ENCODE data around the gene ECM2. TPM values are rescaled to one million over a fixed set of nuclear protein-coding genes. Genes with fewer than 3 reads are reported as not detected.
"Not testable (repeated sequence)": the region's sequence is repeated elsewhere in the genome, so short reads cannot be mapped to it uniquely, and the experiment has no call there.

ECM2 gene
- not detected for total RNA-seq

- Mint-ChIP-seq H3K4me1 (ENCODE audit: low read depth in 2 of 2) (peaks cover 0 to 4% of the 10 kb centered on the region in 2 donors), H3K4me3 (no peak within 1 kb of the TSS), H3K36me3 (peaks cover 5% of the 10 kb centered on the region), H3K27ac (no peak within 1 kb of the TSS), H3K27me3 (no peaks in the 10 kb centered on the region), H3K9me3 (no peaks in the 10 kb centered on the region)
- no peak for ATAC-seq
- DNase-seq (ENCODE audit: low spot score) = no peak
Measured at GRCh38 chr9:92535940-92536850, at the start of gene ECM2. Gene ECM2 (minus strand): TSS chr9:92535990. CDS start chr9:92522866, 13,124 bp downstream.

GRCh38 chr9:92576175-92576574 lies 40.4 kb upstream of the ECM2 start:
- ATAC-seq = no peak
- H3K27ac Mint-ChIP-seq = no peak overlapping the region
- H3K9me3 Mint-ChIP-seq = no peaks in the 10 kb centered on the region
- H3K36me3 Mint-ChIP-seq = peaks cover 9% of the 10 kb centered on the region
- H3K4me1 Mint-ChIP-seq (ENCODE audit: low read depth in 2 of 2) = peaks cover 0 to 3% of the 10 kb centered on the region in 2 donors
- no peak overlapping the region for H3K4me3 Mint-ChIP-seq
- H3K27me3 Mint-ChIP-seq = no peaks in the 10 kb centered on the region
- DNase-seq (ENCODE audit: low spot score) = no peak

GRCh38 chr9:92573612-92574011 lies 37.8 kb upstream of the ECM2 start:
- not testable (repeated sequence) for ATAC-seq; H3K4me1 Mint-ChIP-seq (ENCODE audit: low read depth in 2 of 2); H3K27ac Mint-ChIP-seq; H3K4me3 Mint-ChIP-seq; H3K27me3 Mint-ChIP-seq; DNase-seq (ENCODE audit: low spot score); H3K9me3 Mint-ChIP-seq
- H3K36me3 Mint-ChIP-seq = peaks cover 10% of the 10 kb centered on the region

DNA sequence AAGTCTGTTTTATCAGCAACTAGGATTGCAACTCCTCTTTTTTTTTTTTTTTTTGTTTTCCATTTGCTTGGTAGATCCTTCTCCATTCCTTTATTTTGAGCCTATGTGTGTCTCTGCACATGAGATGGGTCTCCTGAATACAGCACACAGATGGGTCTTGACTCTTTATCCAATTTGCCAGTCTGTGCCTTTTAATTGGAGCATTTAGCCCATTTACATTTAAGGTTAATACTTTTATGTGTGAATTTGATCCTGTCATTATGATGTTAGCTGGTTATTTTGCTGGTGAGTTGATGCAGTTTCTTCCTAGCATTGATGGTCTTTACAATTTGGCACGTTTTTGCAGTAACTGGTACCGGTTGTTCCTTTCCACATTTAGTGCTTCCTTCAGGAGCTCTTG lies 36.1 kb upstream of the ECM2 start:
- H3K27ac Mint-ChIP-seq; H3K27me3 Mint-ChIP-seq; H3K4me1 Mint-ChIP-seq (ENCODE audit: low read depth in 2 of 2); DNase-seq (ENCODE audit: low spot score); ATAC-seq; H3K4me3 Mint-ChIP-seq; H3K9me3 Mint-ChIP-seq: not testable (repeated sequence)
- peaks cover 10% of the 10 kb centered on the region for H3K36me3 Mint-ChIP-seq

GRCh38 chr9:92564982-92565381 lies 29.2 kb upstream of the ECM2 start:
- Mint-ChIP-seq H3K4me3 (no peak overlapping the region), H3K27me3 (no peaks in the 10 kb centered on the region), H3K36me3 (peaks cover 8% of the 10 kb centered on the region), H3K4me1 (ENCODE audit: low read depth in 2 of 2) (peaks cover 2 to 4% of the 10 kb centered on the region in 2 donors), H3K9me3 (no peaks in the 10 kb centered on the region), H3K27ac (no peak overlapping the region)
- ATAC-seq = no peak
- DNase-seq (ENCODE audit: low spot score) = no peak

- Mint-ChIP-seq H3K4me3 (no peak overlapping the region), H3K27me3 (no peaks in the 10 kb centered on the region), H3K27ac (no peak overlapping the region), H3K36me3 (peaks cover 8% of the 10 kb centered on the region), H3K9me3 (no peaks in the 10 kb centered on the region), H3K4me1 (ENCODE audit: low read depth in 2 of 2) (peaks cover 2 to 4% of the 10 kb centered on the region in 2 donors)
- ATAC-seq (no peak), DNase-seq (ENCODE audit: low spot score) (no peak)
Measured at GRCh38 chr9:92564504-92564903, 28.7 kb upstream of the ECM2 start.

DNA sequence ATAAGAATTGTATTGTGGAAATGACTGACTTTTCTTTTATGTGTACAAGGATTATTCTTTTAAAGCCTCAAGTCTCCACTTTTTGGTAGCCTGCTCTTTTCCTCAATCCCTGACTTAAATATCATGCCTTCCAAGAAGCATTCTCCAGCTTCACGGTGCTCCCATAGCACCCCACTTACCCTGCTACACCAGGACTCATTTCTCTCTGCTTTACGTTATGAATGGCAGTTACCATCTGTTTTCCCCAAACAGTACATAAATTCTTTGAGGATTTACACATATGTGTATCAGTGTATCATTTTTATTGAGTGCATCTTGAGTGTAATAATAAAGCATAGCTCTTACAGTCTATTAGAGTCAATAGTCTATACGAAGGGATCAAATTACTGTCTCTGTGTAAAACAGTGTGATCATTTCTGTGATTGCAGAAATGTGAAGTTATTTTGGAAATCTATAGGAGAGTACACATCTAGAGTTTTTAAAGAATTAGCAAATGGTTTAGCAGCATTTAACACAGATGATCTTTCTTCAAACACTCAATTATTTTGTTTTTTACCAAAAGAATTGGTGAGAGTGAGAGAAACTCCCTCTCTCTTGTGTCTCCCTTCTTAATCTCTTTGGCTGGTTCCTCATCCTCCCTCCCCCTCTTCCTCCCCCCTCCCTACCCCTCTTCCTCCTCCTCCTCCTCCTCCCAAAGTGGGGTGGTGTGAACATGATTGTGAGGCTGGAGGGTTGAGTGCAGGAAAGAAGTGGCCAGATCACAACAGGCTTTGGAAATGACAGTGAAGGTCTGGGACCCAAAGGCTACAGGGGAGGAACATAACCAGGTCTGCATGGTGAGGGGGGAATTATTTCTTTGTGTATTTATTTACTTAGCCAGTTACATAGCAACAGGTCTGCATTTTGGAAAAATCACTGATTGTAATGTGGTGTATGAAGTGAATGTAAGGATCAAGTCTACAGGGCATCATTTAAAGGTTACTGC lies 27.6 kb upstream of the ECM2 start:
- DNase-seq (ENCODE audit: low spot score) (no peak), ATAC-seq (no peak)
- Mint-ChIP-seq H3K27ac (no peak overlapping the region), H3K27me3 (no peaks in the 10 kb centered on the region), H3K4me3 (no peak overlapping the region), H3K4me1 (ENCODE audit: low read depth in 2 of 2) (peaks cover 2 to 4% of the 10 kb centered on the region in 2 donors), H3K36me3 (peaks cover 8% of the 10 kb centered on the region), H3K9me3 (no peaks in the 10 kb centered on the region)

DNA sequence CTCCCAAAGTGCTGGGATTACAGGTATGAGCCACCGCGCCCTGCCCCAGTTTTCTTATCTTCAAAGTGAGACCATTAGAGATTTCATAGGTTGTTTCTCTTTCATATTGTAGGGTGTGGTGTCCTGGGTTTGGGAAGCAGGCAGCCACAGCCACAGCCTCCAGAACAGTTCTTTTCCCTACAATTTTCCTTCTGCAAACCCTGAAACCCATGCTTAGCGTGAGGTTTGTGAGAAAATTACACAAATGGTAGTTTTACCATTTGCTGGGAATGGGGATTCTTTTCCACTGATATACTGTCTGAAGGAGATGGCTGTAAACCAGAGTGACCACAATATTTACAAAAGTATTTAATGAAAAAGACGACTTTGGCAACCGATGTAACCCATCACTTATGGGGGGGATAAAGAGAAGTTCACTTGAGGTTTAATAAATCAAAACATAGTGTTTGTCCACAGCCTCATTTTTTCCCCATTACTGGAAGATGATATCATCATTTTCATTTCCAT lies 26.7 kb upstream of the ECM2 start:
- H3K4me3 Mint-ChIP-seq = no peak overlapping the region
- DNase-seq (ENCODE audit: low spot score) (no peak), ATAC-seq (no peak)
- no peaks in the 10 kb centered on the region for H3K9me3 Mint-ChIP-seq
- H3K4me1 Mint-ChIP-seq (ENCODE audit: low read depth in 2 of 2) = peaks cover 2 to 4% of the 10 kb centered on the region in 2 donors
- H3K27ac Mint-ChIP-seq = no peak overlapping the region
- no peaks in the 10 kb centered on the region for H3K27me3 Mint-ChIP-seq
- H3K36me3 Mint-ChIP-seq = peaks cover 8% of the 10 kb centered on the region

DNA sequence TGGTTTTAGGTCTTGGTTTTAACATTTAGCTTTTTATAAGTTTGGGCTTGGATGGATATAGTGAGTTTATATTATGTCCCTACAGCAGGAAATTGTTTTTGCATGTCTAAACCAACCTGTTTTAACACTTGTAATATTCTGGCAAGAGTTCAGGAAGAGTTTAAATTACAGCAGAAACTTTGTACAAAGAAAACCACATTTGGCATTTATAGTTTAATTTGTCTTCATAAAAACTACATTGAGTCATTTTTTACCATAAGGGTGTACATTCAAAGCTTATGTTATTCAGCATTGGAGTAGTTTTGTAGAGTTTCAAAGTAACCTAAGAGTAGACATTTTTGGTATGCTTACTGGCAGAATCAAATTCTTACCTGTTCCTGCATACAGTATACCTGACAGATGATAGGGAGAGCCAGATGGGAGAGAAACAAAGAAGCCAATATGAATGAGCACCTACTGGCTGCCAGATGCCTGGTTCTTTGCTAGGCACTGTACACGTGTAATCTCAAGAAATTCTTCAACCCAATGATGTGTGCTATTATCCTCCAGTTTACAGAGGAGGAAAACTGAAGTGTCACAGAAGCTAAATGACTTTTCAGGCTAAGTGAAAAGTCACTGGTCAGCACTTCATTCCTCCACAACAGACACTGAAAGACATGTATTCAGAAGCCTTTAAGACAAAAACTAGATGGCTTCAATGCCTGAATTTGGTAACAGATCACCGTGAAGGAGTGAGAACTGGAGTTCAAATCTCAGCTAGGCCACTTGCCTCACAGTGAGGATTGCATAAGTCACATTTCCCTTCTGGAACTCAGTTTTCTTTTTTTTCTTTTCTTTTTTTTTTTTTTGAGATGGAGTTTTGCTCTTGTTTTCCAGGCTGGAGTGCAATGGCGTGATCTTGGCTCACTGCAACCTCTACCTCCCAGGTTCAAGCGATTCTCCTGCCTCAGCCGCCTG lies 25.9 kb upstream of the ECM2 start:
- H3K9me3 Mint-ChIP-seq = no peaks in the 10 kb centered on the region
- no peaks in the 10 kb centered on the region for H3K27me3 Mint-ChIP-seq
- peaks cover 2 to 4% of the 10 kb centered on the region in 2 donors for H3K4me1 Mint-ChIP-seq (ENCODE audit: low read depth in 2 of 2)
- peaks cover 6% of the 10 kb centered on the region for H3K36me3 Mint-ChIP-seq
- no peak overlapping the region for H3K27ac Mint-ChIP-seq
- H3K4me3 Mint-ChIP-seq = no peak overlapping the region
- ATAC-seq (no peak), DNase-seq (ENCODE audit: low spot score) (no peak)

DNA sequence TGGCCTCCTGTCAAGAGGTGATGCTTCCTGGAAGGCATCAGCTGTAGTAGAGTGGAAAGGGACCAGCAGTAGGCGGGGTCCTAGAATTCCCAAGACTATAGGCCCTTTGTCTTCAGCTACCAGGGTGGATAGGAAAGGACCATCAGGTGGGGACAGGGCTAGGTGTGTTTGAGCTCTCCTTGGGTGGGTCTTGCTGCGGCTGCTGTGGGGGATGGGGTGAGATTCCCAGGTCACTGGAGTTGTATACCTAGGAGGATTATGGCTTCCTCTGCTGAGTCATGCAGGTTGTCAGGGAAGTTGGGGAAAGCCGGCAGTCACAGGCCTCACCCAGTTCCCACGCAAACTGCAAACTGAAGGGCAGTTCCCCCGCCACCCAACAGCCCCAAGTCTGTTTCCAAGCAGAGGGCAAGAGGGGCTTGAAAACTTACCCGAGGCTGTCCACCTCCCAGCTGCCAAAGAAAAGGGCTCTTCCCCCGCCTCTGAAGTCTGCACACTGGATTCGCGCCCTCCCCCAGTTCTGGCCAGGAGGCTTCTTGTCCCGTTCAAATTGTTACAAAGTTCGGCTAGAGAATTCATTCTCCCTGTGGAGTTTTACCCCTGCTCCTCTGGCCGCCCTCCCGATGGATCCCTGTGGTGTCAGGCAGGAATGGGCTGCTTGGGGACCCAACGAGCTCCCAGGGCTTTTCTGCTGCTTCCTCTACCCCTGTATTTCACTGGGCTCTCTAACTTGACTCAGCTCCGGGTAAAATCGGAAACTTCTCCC lies 23.0 kb upstream of the ECM2 start:
- ATAC-seq = no peak
- H3K4me3 Mint-ChIP-seq = no peak overlapping the region
- H3K36me3 Mint-ChIP-seq = no peaks in the 10 kb centered on the region
- H3K4me1 Mint-ChIP-seq (ENCODE audit: low read depth in 2 of 2) = peaks cover 2 to 4% of the 10 kb centered on the region in 2 donors
- no peaks in the 10 kb centered on the region for H3K9me3 Mint-ChIP-seq
- no peaks in the 10 kb centered on the region for H3K27me3 Mint-ChIP-seq
- no peak overlapping the region for H3K27ac Mint-ChIP-seq
- no peak for DNase-seq (ENCODE audit: low spot score)

- Mint-ChIP-seq H3K36me3 (no peaks in the 10 kb centered on the region), H3K4me3 (no peak overlapping the region), H3K27ac (no peak overlapping the region), H3K4me1 (ENCODE audit: low read depth in 2 of 2) (no peaks in the 10 kb centered on the region), H3K9me3 (no peaks in the 10 kb centered on the region), H3K27me3 (no peaks in the 10 kb centered on the region)
- DNase-seq (ENCODE audit: low spot score) = no peak
- ATAC-seq = no peak
Measured at GRCh38 chr9:92550765-92551164, 15.0 kb upstream of the ECM2 start.

- H3K27me3 Mint-ChIP-seq = no peaks in the 10 kb centered on the region
- no peaks in the 10 kb centered on the region for H3K36me3 Mint-ChIP-seq
Measured at GRCh38 chr9:92547356-92547755, 11.6 kb upstream of the ECM2 start.

More at GRCh38 chr9:92547356-92547755, 11.6 kb upstream of the ECM2 start:
- Mint-ChIP-seq H3K4me3 (no peak overlapping the region), H3K4me1 (ENCODE audit: low read depth in 2 of 2) (no peaks in the 10 kb centered on the region), H3K9me3 (no peaks in the 10 kb centered on the region), H3K27ac (no peak overlapping the region)
- no peak for DNase-seq (ENCODE audit: low spot score)
- ATAC-seq = no peak
